HT-29 (cell line): Measurements from ENCODE around the gene PROM1. TPM values are rescaled to one million over a fixed set of nuclear protein-coding genes. Genes with fewer than 3 reads are reported as not detected.

Experiments
- DNase-seq: peaks from one replicate; pipeline ENCODE4 v3.0.0-alpha.2; 2015; ENCODE audit warnings: low spot score
- total RNA-seq: library from RNA; depleted of rRNA; stranded (reverse); fragments of >200 nt; shearing (Covaris generic); gene quantifications from 2 replicates; pipeline ENCODE4 v1.2.3, GENCODE V29; 2014

PROM1 gene
- total RNA-seq, 1 experiment from 2014 or later, result 54.3 TPM

DNA sequence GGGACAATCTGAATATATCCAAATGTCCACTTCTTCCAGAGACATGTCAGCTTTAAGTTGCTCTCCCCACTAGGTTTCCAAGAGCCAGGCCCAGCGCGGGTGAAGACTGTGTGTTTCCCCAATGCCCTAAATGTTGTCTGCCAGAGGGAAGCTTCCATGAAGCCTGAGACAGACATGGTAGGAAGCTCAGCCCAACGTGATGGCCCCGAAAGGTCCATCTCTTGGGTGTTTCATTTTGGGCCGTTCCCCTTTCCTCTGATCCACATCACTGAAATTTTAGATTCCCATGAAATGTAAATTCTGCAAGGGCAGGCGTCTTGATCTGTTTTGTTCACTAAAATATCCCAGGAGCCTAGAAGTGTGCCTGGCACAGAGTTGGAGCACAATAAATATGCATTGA is 25.4 kb upstream of the PROM1 start:
- DNase-seq, result no peak

GRCh38 chr4:16106956-16107355 is 23.1 kb upstream of the PROM1 start:
- no peak for DNase-seq

- DNase-seq, result no peak
Measured at GRCh38 chr4:16104520-16104919, 20.7 kb upstream of the PROM1 start.

DNA sequence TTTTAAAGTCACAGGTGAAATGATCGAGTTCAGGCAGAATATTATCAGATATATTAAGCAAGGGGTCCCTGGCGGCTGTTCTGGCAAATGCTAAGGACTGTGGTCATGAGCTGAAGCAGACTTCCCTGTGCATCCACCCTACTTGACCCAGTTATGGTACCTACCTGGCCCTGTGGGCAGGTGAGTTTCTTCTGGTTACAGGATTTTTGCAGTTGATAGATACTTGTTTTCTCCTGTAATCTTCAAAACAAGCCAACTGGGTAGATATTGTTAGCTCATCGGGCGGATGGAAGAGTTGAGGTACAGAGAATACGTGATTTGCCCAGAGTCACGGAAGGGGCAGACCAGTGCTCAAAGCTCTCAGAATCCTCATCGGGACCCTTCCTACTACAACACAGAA is 18.5 kb upstream of the PROM1 start:
- DNase-seq, result no peak

- no peak for DNase-seq
Measured at GRCh38 chr4:16100833-16101232, 17.0 kb upstream of the PROM1 start.

GRCh38 chr4:16092682-16093319 is 9.0 kb upstream of the PROM1 start:
- DNase-seq, result no peak

DNA sequence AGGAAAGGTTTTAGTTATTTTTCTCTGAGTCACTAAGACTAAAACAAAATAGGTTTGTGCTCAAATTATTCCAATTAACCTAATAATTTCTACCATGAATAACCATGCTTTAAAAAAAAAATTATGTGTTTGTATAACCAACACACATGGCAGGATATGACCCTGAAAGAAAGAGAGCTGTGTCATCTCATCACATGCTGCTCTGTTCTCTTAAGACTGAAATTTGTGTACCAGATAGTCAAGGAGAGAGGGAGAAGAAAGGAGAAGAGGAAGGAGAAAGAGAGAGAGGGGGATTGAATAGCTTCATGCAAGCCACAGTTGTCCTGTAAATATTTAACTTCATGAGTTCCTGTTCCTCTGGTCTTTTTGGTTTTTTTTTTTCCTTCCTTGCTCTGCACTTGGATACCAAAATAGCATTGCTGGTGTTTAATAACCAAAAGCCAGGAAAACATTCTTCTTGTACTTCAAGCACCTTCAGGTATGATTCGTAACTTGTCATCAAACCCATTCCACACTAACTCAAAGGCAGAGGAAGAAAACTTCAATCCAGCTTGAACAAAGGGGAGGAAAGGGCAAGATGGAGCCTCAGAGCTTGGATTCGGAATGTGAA is 6.4 kb upstream of the PROM1 start:
- DNase-seq, result no peak

- no peak for DNase-seq
Measured at GRCh38 chr4:16089156-16089555, 5.3 kb upstream of the PROM1 start.

GRCh38 chr4:16088601-16089000 is 4.8 kb upstream of the PROM1 start:
- DNase-seq, result no peak

DNA sequence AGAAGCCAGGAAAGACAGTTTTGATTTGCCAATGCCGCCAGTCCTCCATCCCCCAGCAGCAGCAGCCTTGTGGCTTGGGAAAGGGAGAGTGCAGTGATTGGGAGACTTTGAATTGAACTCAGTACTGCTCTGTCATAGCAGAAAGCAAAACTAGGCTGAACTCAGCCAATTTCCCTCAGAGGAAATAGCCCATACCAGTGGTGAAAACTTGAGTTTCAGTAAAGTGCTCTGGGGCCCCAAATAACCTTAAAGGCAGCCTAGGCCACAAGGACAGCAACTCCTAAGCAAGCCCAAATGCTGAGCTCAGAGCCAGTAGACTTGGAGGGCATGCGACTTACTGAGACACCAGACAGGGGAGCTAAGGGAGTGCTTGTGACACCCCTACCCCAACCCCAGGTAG is 2.0 kb upstream of the PROM1 start:
- DNase-seq, result no peak

DNA sequence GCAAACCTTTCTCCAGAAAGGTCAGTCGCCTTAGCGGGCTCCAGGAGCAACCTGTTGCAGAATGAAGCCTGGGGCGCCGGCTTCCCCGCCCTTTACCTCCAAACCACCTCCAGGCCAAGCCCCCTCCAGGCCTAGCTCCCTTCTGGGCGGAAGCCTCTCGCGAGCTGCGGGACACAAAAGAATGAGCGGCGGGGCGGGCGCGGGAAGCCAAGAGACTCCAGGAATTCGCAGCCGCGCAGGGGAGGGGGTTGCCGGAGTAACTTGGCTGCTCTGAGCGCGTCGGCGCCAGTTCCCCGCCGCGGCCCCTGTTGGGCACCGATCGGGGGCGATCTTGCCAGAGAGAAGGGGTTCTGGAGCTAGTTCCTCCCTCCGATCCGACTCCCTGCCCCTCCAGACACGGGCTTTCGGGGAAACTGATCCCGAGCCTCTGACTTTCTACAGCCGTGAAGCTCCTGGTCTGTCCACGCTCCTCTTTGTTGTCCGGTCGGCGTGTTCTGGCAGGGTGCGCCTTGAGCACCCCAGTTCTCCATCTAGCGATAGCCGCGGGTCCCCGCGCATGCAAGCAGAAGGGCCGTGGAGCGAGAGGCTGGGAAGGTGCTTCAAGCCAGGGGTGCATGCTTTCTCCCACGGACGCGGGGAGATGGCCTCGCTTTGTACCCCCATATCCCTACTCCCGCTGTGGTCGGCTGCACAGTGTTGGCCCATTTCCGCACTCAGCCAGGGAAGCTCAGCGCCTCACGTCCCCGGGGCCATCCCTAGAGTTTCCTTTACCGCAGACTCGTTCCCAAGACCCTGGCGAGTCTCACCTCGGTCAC is 1.2 kb downstream of the PROM1 start:
- peak; percentile 59 for DNase-seq

GRCh38 chr4:16082041-16082425 is 1.8 kb downstream of the PROM1 start:
- DNase-seq, result no peak

- no peak for DNase-seq
Measured at GRCh38 chr4:16079046-16079445, 4.8 kb downstream of the PROM1 start.

DNA sequence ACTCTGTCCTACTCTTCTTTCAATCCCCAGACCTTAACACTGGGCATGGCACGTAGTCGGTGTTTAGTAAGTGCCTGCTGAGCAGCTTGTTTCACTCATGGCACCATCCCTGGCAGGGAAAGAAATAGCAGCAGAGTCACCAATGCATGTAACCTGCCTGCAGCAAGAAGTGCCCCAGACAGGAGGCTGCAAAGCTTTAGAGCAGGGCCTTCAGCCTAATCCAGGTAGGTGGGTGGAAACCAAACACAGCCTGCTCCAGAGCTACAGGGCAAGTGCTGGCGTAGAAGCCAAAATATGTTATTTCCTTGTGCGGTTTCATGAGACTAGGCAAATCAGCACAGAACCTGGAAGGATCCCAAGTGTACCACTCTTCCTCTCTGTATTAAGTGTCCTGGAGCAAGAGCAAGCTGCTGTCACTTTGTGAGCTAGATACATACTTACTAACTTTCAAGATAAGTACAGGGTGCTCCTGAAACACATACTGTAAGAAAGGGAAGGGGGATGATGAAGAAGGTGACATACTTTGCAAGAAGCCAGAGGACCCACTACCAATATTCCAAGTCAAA is 5.5 kb downstream of the PROM1 start:
- DNase-seq, result no peak

DNA sequence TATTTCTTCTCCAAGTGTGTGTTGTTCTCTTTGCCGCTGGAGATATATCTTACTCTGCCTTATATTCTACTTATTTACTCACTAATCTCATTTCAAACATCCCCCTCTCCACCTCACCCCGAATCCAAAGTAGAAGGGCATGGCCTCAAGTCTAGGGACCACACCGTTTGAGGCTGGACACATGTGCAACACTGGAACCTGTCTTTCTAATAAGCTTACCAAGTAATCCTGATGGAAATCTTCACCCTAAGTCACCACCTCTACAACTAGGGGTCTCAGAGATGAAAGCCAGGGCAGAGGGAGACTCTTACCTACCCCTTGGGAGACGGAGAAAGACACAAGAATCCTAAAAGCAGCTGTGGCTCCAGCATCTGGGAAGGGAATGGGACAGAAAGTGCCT is 6.0 kb downstream of the PROM1 start:
- no peak for DNase-seq

DNA sequence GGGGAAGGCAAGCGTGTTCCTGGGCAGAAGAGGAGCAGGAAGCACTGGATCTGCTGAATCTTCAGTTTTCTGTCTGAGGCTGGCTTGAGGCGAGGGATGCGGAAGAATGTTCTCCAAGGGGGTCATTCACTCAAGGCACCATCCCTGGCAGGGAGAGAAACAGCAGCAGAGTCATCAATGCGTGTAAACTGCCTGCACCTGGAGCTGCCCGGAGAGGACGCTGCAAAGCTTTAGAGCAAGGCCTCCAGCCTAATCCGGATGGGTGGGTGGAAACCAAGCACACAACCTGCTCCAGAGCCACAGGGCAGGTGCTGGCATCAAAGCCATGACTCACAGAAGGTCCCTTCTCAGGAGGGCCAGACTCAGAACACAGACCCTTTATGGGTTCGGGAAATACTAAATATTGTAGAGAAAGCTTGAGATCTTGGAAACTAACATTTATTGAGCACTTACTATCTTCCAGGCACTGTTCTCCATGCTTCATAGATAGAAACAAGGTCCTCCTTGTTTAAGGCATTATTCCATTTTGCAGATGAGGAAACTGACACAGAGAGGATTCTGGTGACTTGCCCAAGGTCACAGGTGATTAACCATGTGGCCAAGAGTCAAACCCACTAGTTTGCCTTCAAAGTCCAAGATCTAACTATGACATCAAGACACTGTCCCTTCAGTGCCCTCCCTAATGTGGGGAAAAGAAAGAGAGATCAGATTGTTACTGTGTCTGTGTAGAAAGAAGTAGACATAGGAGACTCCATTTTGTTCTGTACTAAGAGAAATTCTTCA is 7.7 kb downstream of the PROM1 start:
- DNase-seq, result no peak

GRCh38 chr4:16075061-16075460 is 8.8 kb downstream of the PROM1 start:
- DNase-seq, result no peak

DNA sequence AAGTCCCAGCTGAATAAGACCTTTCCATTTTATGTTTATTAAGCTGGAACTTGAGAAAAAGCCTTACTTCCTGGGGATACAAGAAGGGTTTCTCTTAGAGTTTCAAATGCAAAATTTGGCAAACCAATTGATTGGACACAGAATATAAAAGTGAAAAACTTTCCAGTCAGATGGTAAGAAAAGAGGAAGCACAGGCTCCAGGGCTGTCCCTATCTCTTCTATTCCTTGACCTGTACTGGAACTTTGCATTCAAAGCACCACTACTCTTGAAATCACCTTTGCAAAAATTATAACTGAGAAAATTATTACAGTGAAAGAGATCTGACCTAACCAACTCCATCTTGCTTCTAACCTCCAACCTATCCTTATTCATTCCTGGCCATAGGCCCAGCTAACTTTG is 11.7 kb downstream of the PROM1 start:
- no peak for DNase-seq

DNA sequence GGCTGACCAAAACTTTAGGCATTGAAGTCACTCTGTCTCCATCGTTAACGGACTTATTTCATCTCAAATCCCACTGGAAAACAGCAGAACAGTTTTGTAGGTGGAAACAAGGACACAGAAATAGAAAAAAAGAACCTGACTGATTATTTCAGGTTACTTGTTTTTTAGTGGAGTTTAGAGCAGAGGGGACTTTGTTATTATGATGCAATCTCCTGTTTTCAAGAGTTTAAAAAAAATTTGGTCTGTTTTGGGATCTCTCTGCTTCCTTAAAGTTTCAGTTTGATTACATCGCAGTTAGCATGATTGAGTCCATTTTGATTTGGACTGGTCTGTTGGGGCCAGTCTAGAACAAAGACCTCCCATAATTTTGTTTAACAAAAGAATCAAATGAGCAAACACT is 13.6 kb downstream of the PROM1 start:
- DNase-seq, result no peak

DNA sequence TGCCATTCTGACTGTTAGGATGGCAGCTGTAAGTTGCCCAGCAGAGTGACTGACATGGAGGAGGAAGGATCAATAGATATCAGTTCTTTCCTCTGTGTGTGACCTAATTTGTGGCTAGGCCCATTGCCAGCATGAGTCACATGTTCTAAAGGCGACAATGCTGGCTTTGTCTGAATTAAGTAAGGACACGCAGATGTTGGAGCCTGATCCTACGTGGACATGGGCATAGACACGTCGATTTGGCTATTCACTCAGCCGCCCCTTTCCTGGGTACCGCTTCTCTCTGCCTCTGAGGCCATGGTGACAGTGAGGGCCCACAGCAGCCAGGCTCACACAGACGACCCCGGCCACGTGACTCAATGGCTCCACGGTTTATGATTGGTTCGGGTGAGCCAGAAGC is 16.3 kb downstream of the PROM1 start:
- DNase-seq, result peak; percentile 64

- DNase-seq, result no peak
Measured at GRCh38 chr4:16066586-16067128, 17.2 kb downstream of the PROM1 start.

DNA sequence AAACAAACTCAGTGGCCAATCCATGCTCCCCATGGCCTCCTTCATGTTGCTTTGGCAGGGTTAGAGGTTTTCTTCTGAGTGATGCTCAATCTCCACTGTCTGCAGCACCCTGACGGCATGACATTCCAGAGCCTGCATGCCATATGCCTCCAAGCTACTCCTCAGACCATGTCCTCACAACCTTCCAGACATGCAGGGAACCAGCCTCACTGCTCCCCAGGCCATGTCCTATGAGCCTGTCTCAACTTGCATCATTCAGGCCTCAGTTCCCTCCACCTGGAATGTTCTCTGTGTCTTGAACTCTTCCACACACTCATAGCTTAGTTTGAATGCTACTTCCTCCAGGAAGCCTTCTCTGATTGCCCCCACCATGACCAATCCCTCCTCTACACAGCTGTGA is 18.8 kb downstream of the PROM1 start:
- DNase-seq, result no peak
